ENCODE measurements around the gene NRP2.

GRCh38 chr2:205807758-205808157 lies 125.5 kb downstream of the NRP2 start:
- TF ChIP-seq CTCF (IDR thresholded peaks at IDR 0.05) (no peak), POLR2AphosphoS5 (IDR thresholded peaks at IDR 0.05) (no peak), POLR2A (IDR thresholded peaks at IDR 0.05) (no peak)

All from upper lobe of left lung (tissue), 4 donors.